GM21528 (cell line): ENCODE data around the gene BCL2L11.

Experiments used
- ATAC-seq: cut with Tn5 transposase; IDR thresholded peaks from one replicate; pipeline ENCODE4 v1.9.1; 2021; ENCODE audit warnings: mild to moderate bottlenecking, moderate library complexity; ENCODE audit not compliant: unreplicated experiment, low FRiP score

The BCL2L11 gene

DNA sequence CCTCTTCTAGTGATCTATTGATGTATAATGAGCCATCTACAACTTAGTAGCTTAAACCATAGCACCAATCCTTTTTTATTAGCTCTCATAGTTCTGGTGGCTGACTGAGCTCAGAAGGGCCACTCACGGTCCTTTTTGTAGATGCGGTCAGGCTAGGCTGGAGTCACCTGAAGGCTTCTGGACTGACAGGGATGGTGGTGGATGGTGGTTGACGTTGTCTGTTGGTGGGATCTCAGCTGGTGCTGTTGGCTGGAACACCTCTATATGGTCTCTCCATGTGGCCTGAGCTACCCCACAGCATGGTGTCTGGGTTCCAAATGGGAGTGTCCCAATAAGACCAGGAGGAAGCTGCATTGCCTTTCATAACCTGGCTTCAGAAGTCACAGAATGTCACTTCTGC is 68.0 kb downstream of the BCL2L11 start:
- no peak for ATAC-seq

DNA sequence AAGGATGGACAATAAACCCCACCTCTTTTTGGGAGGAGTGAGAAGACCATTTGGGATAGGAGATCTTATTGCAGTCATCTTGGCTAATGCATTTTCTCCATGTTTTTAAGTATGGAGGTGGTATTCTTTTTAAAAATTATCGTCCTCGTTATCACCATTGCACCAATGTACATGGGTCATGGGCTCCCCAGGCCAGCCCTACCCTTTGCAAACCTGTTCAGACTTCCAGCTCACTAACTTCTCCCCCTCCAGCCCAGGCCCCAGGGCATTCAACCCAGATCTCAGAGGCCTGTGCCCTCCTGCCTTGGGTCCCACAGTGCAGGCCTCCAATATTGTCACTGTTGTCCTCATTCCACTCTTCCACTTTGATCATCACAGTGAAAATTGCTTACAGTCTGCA is 68.4 kb downstream of the BCL2L11 start:
- ATAC-seq: no peak

DNA sequence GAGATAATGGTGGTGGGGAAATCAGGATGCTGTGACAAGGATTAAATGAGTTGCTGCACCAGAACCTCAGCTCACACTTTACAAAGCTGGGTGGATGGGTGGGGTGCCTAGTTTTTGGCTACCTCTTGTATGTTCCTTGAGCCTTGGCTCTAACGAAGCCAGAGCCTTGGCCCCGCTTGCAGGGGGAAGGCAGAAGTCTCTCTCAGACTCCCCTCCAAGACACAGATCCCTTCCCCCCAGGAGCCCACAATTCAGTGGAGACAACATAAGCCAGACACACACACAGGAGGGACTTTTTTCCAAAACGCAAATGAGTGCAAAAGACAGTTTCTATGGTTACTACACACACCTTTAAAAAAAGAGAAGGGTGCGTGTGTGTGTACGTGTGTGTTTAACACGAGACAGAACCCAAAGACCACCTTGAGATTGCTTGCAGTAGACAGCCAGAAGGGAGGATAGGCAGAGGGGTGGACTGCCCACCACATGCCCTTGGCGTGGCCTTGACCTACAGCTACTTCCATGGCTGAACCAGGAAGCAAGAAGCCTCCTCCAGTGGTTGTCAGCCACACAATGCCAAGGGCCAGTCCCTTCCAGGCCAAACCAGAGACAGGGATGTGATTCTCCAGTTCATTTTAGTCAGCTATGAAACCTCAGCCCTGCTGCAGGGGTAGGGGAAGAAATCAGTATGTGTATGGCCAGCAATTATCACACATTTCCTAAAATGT is 70.3 kb downstream of the BCL2L11 start:
- no peak for ATAC-seq

DNA sequence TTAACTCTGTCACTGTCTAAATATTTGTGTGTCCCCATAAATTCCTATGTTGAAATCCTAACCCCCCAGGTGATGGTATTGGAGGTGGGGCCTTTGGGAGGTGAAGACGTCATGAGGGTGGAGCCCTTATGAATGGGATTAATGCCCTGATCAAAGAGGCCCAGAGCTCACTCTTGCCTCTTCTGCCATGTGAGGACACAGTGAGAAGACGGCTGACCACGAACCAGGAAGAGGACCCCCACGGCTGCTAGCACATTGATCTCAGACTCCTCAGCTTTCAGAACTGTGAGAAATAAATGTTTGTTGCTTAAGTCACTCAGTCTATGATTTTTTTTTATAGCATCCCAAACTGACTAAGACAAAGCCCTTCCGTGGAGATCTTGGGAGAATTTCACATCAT is 71.2 kb downstream of the BCL2L11 start:
- no peak for ATAC-seq

DNA sequence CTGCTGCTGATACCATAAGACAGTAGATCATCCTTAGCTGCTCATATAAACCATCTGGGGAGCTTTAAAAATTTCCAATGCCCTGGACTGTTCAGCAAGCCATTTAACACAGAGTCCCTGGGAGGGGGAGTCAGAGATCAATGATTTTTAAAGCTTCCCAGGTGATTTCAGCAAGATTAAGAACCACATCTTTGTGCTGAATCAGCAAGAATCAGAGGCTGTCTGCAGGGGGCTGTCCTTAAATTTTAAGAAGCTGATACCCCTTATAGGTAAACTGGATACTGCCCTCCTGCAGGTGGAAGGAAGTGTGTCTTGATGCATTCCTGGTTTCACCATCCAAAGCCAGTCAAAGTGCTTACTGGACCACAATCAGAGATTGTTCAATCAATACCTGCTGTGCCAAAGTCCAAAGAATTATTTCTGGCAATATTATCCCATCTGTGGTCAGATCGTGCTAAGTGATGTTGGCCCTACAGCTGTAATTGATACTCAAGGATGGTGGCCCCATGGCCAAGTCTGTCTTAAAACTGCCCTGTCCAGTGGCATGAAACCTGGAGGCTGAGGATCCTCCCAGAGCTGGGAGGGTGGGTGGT is 72.2 kb downstream of the BCL2L11 start:
- ATAC-seq: no peak

DNA sequence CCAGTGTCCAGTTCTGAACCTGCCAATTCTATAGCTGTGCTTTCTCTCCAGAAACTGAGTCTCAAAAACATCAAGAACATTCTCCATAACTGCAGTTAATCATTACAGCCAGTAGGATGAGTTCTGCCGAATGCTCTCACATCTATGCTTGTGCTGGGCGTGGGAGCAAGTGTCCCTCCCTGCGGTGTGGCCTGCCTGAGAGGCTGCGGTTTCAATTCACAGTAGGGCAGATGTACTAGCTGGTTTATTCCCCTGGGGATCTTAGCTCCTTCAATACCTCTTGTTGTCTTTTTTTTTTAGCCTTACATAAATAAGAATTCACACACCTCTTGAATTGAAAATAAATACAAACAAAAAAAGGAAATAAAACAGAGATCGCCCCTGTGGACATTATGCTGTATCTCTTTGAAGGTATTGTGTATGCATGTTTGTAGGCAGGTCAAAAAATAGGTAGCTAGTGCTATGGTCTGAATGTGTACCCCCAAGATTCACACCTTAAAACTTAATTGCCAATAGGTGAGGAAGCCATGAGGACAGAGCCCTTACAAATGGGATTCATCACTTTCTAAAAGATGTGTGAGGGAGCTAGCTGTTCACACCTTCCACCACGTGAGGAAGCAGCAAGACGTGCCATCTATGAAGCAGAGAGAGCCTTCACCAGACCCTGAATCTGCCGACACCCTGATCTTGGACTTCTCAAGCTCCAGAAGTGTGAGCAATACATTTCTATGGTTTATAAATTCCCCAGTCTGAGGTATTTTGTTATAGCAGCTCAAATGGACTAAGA is 74.3 kb downstream of the BCL2L11 start:
- ATAC-seq: peak; percentile 58

DNA sequence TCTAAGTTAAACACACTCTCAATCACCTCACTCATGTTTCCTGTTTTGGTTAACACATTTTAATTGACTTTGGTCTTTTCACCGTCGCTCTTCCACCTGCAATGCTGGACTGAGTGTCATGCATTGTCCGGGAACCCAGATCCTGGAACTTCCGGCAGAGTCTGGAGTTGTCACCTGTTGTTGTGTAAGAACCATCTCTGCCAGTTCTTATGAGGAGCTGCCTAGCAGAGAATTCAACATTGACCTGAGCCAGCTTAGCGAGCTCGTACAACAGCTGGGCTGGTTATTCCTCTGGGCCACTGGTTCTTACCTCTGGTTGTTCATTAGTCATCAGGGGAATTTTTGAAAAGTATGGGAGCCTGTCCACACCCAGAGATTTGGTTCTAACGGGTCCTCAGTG is 75.7 kb downstream of the BCL2L11 start:
- no peak for ATAC-seq

DNA sequence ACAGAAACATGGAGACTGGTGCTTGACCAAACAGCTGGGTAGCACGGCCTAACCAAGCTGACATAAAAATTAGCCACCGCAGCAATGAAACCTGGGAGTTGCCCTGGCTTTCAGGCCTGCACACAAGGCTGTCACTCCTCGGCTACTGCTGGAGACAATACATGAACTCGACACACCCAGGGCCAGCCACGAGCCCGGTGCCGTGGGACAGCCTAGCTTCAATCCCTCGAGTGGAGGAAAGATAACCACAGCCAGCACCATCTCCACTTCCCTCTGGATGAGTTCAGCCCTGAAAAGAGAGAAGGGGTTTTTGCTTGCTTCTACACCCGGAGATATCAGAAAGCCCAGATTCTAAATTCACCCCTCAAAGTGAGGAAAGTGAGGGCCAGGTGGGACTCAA is 78.0 kb downstream of the BCL2L11 start:
- no peak for ATAC-seq

DNA sequence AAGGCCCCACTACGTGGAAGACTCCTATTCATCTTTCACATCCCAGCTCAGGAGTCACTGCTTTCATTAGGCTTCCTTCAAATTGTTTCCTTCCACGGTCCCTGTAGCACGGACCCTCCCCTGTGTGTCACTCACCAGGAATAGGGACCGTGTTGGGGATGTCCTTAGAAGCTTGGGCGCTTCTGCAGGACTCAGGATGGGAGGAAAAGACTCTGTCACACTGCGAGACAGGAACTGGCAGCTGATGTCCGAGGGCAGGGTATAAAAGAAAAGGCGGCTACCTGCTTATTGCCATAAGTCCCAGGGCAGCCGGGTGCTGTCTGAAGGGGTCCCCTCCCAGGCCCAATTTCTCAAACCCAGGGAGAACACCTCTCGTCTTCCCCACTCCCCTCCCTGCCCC is 79.1 kb downstream of the BCL2L11 start:
- ATAC-seq: no peak

DNA sequence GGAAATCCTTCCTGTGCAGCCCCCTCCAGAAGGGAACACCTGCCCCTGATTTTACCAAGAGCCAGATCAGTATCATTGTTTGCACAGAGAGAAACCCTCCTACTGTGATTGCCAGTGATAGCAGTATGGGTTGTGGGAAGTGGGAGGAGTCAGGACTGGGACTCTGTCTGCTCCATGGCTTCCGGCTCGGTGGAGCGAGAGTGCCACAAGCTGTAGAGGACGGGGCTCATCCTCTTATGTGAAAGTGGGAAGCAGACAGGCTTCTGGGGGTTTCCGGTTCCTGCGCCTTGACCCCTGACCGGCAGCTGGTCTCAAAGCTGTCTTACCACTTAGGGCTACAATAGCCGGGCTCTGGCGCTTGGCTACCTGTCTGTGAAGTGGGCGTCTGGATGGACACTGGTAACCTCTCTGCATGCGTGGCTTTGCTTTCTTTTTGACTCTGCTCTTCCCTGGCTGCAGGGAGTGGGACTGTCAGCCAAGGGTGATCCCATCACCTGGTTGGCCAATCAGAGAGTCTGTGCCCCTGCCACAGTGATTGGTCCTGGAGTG is 79.7 kb downstream of the BCL2L11 start:
- ATAC-seq: no peak

DNA sequence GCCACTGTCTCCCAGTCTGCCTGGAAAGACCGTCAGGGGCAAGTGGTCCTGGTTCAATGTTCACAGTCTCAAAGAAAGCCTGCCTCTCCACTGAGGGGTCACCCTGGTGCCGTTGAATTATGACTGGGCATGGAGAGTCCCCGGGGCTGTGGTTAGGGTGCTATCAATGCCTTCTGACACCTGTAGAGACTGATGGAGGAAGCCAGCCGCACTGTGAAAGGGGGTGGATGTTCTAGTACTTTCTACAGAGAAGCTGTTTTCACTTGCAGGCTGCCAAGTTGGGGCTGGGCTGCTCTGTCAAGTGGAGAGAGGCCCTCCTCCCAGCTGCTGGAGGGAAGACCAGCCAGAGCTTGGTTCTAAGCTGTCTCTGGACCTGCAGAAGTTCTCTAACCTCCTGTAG is 80.5 kb downstream of the BCL2L11 start:
- ATAC-seq: peak; percentile 68

DNA sequence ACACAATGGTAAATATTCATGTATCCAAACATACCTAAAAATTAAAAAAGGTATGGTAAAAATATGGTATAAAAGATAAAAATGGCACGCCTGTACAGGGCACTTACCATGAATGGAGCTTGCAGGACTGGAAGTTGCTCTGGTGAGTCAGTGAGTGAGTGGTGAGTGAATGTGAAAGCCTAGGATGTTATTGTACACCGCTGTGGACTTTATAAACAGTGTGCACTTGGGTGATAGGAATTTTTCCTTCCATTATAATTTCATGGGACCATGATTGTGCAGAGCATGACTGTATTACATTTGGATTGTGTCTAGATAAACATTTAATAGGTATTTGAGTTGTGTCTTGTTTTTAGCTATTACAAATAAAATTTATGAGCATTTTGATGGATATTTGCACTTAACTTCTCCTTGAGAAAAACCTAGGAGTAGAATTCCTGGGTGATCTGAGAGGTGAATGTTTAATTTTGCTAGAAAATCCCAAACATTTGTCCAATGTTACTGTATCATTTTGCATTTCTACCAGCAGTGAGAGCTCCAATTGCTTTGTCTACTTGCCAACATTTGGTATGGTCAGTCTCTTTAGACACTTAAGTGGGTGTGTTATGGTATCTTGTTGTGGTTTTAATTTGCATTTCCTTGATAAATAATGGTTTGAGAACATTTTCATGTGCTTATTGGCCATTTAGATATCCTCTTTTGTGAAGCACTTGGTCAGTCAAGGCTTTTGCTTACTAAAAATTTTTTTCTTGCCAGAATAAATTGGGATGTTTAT is 81.7 kb downstream of the BCL2L11 start:
- no peak for ATAC-seq

DNA sequence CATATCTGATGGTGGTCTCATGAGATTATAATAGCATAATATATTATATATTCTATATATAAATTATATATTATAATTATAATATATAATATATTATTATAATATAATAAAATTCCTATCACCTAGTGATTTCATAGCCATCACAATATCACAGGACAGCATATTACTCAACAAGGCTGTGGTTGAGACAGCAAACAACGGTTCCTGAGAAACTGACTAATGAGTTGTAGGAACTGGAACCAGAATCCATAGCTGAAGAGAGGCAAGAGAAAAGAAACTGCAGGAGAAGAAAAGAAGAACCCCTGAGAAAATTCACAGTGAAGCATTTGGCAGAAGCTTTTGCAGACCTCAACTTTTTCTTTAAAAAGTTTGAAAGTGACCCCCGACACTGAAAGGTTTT is 84.0 kb downstream of the BCL2L11 start:
- ATAC-seq: no peak

DNA sequence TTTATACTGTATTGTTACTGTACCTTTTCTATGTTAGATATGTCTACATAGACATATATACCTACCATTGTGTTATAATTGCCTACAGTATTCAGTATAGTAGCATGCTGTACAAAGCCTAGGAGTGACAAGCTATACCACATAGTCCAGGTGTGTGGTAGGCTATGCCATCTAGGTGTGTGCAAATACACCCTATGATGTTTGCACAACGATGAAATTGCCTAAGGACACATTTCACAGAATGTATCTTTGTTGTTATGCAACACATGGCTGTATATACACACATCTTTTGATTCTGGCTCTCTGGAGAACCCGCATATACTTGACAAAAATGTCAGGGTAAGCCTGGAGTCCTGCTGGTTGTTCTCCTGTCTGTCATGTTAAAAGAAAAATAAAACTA is 85.1 kb downstream of the BCL2L11 start:
- ATAC-seq: no peak

DNA sequence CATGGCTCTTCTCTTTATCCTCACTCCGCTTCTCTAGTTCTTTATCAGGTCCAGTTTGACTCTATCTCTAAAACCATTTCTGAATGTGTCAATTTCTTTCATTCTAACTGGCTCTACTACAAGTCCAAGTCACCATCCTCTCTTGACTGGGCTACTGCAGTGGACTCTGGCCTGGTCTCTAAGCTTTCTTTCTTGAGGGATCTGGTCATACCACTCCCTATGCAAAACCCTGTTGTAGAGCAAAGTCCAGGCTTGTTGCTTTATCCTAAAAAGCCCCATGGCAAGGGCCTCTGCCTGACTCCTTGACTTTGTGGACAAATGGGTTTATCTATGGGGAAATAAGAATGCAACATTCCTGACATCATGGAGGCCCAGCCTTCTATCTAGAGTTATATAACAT is 87.1 kb downstream of the BCL2L11 start:
- no peak for ATAC-seq

DNA sequence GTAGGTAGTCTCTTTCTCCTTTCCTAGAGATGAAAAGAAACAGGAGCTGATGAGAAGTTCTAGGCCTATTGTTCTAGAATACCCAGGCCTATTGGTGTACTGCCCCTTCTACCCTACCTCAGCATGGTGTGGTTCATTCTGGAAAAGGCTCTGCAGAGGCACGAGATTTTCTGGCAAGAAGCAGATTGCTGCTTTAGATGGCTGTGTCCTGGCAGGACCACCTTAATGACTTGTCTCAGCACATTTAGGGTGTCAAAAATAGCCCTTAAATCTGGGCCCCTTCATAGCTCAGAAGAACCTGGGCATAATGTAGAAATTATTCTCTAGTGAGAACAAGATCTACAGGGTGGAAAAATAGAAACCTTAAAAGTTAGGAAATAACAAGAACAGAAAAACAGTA is 87.9 kb downstream of the BCL2L11 start:
- ATAC-seq: peak; percentile 36

DNA sequence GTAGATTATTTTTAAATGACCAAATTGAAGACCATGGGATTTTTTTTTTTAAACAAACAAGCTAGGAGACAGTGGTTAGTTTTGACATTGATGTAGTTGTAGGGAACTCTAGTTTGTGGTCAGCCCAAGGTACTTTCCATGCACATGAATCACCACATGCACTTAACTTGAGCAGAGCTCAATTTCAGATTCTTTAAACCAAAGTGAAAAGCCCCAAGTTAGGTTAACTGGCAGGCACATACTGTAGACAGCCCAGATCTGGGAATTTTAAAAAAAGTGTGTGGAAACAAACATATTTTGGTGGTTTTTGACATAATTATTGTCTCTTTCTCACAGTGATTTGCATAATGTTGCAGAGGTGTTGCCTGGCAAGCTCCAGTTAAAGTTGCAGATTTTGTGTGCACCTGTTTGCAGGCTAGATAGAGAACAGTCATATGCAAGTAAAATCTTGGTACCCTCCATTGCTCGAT is 88.4 kb downstream of the BCL2L11 start:
- ATAC-seq: peak; percentile 87

DNA sequence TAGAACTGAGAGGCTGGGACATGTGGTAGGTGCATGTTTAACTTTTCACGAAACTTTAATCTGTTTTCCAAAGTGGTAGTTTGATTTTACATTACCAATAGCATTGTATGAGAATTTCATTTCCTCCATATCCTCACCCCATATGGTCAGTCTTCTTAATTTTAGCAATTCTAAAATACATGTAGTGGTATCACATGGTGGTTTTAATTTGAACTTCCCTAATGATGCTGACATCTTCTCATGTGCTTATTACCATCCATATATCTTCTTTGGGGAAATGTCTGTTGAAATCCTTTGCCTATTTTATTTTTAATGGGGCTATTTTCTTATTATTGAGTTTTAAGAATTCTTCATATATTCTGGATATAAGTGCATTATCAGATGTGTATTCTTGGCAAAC is 89.3 kb downstream of the BCL2L11 start:
- ATAC-seq: no peak

DNA sequence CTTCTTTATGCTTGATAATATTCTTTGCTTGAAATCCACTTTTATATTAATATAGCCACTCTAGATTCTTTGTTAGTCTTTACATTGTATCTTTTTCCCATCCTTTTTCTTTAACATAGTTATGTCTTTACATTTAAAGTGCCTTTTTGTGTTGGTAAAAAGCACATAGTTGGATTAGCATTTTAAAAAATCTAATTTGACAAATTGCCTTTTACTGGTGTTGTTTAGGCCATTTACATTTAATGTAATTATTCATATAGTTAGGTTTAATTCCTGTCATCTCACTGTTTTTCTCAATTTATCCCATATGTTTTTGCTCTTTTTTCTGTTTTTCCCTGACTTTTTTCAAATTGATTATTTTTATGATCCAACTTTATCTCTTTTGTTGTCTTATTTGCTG is 93.2 kb downstream of the BCL2L11 start:
- no peak for ATAC-seq

DNA sequence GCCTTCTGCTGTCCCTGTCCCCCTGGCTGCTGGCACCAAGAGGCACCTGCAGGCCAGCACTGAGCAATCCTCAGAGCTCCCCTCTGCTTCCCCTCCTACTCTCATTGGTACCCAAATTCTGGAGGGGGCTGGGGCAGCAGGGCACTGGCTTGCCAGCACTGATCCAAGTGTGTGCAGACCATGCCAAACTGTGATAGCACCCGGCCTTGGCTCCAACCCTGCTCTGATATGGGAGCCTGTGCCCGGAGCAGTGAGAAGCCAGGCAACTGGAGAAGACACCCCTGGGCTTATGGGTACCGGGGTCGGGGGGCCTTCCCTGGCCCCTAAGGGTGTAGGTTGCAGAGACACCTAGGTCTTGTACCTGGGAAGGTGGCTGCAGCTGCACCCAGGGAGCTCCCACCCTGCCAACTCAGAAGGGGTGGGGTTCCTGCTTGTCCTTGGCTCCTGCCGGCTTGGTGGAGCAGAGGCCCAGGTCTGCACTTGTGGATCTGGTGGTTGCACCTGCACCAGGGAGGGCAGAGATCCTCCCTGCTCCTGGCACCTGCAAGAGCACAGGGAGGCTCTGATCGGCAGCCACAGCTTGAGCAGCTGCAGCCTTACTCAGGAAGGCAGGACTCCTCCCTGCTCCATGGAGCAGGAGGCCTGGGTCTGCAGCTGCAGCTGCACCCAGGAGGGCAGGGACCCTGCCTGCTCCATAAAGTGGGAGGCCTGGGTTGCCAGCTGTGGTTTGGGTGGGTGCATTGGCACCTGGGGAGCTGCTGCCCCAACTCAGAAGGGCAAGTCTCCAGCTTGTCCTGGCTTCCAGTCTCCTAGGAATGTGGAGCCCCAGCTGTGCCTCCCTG is 96.3 kb downstream of the BCL2L11 start:
- no peak for ATAC-seq
